Transverse colon (tissue), 4 donors: ENCODE data around the gene POTEB.
"Not testable (repeated sequence)": the region's sequence is repeated elsewhere in the genome, so short reads cannot be mapped to it uniquely, and the experiment has no call there.

ENCODE experiments used
- CTCF ChIP-seq, 5 experiments: fragments of 200-600 bp in 3 of 5; fragments of 450-650 bp in 2 of 5; sonication (generic) in 3 of 5; IDR thresholded peaks; 1 replicate in 2 of 5; 2 replicates in 3 of 5; pipeline ENCODE4 v1.5.1; 2016 to 2017; ENCODE audit warnings: antibody characterized with exemption in 5 of 5, inconsistent platforms in 3 of 5, mild to moderate bottlenecking in 2 of 5, moderate library complexity in 1 of 5
- POLR2AphosphoS5 ChIP-seq, 3 donors: sonication (generic); formaldehyde crosslinking; IDR thresholded peaks; one replicate each; pipeline ENCODE4 v1.6.1; 2016; ENCODE audit warnings: antibody characterized with exemption in 3 of 3

DNA sequence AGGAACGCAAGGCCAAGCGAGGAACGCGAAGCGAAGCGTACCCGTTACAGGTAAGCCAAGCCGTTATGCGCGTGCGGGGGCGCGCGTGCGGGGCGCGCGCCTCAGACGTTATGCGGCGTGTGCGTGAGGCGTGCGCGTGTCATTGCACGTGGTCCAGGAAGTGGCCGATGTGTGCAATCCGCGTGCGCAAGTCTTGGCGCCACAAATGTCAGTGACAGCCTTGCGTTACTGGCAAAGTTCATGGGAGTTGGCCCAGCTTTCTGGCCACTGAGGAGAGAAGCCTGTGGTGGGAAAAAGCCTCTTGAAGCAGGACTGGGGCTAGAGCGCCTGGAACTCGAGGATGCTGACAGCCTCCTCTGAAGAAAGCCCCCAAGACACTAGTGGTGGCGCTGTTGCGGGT, at the start of gene POTEB:
- TF ChIP-seq CTCF, POLR2AphosphoS5 (IDR thresholded peaks at IDR 0.05): not testable (repeated sequence)
